ENCODE data around the gene SFXN5.
"Not testable (repeated sequence)": the region's sequence is repeated elsewhere in the genome, so short reads cannot be mapped to it uniquely, and the experiment has no call there.

Gene SFXN5, protein sequence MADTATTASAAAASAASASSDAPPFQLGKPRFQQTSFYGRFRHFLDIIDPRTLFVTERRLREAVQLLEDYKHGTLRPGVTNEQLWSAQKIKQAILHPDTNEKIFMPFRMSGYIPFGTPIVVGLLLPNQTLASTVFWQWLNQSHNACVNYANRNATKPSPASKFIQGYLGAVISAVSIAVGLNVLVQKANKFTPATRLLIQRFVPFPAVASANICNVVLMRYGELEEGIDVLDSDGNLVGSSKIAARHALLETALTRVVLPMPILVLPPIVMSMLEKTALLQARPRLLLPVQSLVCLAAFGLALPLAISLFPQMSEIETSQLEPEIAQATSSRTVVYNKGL

DNA sequence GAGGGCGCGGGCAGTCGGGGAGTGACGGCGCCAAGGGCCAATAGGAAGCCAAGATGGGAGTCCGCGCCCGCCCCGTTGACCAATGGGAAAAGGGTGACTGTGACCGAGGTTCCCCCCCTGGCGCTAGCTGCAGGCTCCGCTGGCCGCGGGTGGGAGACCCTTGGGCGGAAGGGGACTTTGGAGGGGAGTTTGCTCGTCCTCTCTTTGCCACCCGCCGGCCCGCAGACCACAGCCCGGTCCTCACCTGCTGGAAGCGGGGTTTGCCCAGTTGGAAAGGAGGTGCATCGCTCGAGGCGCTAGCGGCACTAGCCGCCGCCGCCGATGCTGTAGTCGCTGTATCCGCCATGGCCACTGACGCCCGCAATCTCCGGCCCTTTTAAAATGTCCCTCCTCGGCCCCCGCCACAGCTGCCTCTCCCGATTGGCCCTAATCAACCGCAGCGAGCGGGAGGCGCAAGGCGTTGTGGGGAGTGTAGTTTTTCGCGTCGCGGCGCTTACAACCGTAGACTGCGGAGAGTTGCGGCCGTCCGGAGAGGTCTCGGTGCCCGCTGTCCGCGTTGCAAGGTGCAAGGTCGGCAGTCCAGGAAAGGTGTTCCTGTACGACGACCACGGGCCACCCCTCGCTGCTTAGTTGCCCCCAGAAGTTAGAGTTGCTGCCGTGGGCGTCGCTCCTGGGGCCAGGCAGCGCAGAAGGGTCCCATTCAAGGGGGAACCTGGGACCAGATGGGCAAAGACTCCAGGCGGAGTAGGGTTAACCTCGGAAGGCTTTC, at the start of gene SFXN5:
TSS of gene SFXN5 (minus strand) at position 353 of the 769 bp plus-strand sequence. CDS start at position 346, 7 bp downstream.
- peak; percentile 95 for DNase-seq

GRCh38 chr2:73119611-73120239, 48.2 kb upstream of the SFXN5 start:
- DNase-seq: not testable (repeated sequence)

GRCh38 chr2:73117441-73117840, 45.9 kb upstream of the SFXN5 start:
- no peak for DNase-seq

DNA sequence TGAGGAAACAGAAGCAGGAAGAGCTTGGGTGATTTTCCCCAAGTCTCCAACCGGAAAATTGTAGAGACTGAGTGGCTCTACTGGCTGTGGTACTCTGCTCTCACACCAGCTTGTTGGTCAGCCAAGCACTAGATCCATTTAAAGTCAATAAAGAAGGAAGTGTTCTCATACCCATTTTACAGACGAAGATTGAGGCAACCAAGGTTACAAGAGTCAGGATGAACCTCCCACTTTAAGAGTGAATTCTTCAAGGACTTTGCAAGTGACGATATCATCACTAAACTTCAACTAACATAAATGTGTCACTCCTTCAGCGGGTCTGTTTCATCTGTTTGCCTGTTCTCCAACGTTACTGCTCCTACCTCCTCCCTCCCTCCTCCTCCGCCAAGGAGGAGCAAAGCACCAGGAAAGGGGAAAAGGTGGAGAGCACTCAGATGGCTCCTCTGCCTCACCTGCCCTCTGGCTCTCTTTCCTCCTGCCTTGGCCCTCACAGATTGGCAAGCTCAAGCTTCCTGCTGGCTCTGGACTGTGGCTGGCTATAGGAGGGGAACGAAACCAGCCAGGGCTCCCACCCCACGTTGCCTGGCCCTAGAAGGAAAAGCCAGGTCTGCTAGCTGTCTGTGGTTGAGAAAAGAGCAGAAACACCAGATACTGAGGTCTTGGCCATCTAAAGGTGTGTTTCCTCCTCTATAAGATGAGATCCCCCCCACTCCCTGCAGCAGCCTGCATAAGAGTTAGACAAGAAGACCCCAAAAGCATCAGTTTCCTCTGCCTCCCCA, 44.9 kb upstream of the SFXN5 start:
- no peak for DNase-seq

DNA sequence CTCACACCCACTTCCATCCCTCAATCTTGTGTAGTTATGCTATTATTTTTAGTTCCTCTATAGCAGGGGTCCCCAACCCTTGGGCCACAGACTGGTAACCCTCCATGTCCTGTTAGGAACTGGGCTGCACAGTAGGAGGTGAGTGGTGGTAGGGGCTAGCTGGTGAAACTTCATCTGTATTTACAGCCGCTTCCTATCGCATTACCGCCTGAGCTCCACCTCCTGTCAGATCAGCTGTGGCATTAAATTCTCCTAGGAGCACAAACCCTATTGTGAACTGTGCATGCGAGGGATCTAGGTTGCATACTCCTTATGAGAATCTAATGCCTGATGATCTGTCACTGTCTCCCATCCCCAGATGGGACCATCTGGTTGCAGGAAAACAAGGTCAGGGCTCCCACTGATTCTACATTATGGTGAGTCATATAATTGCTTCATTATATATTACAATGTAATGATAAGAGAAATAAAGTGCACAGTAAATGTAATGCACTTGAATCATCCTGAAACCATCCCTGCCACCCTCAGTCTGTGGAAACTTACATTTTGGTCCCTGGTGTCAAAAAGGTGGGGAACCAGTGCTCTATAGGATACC, 42.9 kb upstream of the SFXN5 start:
- no peak for DNase-seq

DNA sequence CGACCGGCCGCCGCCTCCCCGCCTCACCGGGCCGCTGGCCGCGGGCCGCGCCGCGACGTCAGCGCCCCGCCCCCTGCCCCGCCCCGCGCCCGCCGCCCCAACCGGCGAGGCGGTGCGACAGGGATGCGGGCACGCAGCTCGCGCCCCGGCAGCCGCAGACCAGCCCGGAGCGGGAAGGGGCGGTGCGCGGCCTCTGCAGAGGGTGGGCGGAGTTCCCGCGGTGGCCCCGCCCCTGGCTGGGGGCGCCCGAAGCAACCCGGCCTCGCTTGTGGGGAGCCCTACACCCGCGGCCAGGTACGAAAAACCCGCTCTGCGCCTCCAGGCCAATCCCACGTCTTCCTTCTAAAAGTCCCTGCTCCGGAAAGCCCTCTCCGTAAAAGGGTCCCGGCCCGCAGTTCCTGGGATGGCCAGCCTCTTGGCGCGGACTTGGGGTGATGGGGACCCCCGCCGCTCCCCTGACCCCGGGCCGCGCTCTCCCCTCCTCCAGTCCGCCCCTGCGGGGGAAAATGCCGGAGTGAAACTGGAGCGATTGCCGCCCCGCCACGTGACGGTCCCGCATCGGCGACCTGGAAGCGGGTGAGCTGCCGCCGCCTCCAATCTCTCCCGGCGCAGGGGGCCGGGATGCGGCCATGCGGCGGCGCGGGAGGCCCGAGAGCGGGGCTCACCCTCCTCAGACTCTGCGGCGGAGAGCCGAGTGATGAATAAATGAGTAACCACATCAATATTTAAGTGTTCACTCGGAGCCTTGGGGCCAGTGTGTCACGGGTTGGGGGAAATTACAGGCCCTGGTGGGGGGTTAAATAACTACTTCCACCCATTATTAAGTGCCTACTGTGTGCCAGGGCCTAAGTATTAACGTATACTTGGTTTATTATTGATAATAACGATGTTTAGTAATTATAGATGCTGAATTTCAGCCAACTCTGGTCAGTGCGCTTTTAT, 41.7 kb upstream of the SFXN5 start, which contains the start of gene RAB11FIP5:
TSS of gene RAB11FIP5 (minus strand) at position 36 of the 942 bp plus-strand sequence. CDS start 171 bp downstream, outside the sequence.
- DNase-seq: peak; percentile 88

GRCh38 chr2:73112026-73112912, 40.8 kb upstream of the SFXN5 start:
- DNase-seq: peak; percentile 27

DNA sequence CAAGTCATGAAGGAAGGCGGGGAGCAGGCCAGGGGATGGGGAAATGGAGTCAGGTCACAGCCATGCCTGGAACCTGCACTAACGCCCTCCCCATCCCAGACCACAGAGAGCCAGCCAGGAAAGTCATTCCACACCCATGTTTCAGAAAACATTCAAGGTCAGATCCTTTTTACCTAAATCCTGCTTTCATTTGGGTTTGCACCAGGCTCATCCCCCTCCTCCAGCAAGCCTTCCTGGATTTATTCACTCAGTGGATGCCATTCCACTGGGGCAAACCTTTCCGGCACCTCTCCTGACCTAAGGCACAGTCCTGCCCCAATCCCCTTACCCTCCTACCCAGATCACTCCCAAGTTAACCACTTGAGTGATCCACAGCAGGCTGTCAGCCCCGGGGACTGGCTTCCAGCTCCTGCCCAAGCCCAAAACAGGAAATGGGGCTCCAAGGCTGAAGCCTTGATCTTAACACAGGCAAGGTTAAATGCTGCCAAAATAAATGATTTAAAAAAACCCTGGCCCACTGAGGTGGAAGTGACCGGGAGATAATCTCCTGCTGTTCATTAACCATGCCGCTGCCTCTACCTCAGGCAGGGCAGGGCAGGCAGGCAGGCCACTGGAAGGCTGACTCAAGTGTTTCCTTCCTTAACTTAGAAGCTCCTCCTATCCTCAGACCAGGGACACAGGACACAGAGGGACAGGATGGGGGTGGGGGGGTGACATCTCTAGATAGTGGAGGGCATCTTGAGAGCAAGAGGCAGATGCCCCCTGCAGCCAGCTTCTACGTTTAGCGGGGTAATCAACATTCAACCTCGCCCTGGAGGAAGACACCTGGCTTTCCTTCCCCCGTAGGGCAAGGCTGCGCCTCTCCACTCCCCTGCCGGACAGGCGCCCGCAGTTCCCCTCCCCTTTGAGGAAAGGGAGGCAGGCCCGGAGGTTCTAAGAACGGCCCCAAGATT, 39.8 kb upstream of the SFXN5 start:
- DNase-seq: no peak

DNA sequence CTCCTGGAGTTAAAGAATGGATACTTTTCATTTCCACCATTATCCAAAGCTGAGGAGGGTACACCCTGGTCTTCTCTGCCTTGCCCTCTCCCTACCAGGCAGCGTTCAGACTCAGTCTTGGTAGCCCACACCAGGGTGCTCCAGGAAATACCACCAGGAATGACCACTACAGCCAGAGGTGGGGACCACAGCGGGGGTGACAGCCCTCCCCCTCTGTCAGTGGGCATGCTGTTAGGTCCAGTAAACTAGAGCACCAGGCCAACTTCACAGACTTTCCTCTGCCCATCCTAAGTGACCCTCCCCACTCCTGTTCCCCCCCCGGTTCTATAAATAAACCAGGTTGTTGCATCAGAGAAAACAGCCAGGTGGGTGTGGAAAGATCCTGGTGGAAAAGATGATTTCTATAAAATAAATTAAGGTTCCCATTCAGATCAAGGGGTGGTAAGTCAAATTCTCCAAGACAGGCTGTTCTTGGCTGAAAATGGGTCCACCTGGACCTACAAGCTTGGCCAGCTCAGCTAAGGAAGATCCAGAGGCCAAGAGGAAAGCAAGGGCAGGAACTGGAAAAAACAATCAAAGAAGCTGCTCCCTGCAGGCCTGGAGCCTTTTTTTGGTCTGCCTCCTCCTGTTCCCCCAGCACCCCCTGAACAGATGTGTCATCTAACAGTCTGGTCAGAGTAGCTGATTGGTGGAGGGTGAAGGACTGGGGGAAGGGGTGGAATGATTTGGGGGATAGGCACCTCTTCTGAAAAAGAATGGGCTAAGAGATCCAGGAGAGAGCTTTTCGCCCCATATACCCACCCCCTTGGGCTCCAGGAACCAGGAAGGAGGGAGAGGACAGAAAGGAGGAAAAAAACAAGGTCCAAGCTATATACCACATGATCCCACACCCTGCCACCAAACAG, 38.9 kb upstream of the SFXN5 start:
- no peak for DNase-seq

DNA sequence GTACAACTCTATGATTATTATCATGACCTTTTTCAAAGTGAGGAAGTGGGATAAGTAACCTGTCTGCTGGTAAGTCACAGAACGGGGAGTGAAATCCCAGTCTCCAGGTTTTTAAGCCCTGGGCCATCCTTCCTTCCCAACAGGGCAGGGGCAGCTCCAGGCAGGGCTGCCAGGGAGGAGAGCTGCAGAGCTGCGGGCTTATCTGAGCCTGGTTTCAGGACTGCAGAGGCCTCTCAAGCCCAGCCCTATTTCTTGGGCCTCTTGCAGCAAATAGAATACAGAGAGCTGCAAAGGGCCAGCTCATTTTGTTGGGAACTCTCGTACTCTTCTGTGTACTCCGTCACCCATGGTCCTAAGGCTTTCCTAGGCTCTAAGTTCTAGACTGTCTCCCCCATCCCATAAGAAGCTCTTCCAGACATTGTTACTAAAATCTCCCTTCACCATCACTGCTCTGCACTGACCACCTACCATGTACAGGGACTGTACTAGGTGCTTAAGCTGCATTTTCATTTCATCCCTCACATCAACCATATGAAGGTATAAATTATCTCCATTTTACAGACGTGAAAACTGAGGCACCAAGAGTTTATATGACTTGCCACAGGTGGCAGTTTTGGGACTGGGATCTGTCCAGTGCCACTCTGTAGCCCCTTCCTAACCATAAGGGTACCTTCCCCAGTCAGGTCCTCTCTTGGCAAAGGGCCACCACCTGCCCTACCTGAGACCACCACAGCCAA, 38.1 kb upstream of the SFXN5 start:
- DNase-seq: no peak

GRCh38 chr2:73107211-73107926, 35.9 kb upstream of the SFXN5 start:
- peak; percentile 18 for DNase-seq

DNA sequence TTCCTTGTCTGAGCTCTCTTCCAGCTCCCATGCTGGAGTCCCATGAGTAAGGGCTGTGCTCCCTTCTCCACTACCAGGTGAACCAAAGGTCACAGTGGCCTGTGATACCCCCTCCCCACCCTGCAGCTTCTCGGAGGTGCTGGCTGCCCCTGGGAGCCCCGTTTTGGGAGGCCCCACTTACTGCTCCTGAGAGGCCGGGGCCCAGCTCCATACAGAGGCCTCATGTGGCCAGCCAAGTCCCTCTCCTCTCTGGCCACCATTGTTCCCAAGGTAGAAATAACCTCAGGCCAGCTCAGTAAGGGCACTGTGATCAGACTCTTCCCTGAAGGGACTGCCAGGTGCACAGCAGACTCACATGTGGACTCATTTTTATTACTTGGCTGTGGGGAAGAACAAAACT, 35.3 kb upstream of the SFXN5 start:
- DNase-seq: no peak

- DNase-seq: no peak
Measured at GRCh38 chr2:73105511-73105971, 34.0 kb upstream of the SFXN5 start.

DNA sequence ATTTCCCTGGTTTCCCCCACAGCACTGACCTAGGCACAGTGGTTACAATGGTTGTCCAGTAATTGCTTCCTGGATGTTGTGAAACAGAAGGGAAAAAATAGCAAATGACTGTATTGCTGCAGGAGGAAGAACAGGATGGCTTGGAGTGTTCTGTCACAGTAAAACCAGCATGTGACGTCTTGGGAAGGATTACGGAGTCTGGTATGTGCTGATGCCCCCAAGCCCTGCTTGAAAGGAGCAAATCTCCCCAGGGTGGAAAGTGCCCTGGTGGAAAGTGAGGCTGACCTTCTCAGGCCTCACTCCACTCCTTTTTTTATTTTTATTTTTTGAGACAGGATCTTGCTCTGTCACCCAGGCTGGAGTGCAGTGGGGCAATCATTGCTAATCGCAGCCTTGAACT, 33.4 kb upstream of the SFXN5 start:
- DNase-seq: no peak

DNA sequence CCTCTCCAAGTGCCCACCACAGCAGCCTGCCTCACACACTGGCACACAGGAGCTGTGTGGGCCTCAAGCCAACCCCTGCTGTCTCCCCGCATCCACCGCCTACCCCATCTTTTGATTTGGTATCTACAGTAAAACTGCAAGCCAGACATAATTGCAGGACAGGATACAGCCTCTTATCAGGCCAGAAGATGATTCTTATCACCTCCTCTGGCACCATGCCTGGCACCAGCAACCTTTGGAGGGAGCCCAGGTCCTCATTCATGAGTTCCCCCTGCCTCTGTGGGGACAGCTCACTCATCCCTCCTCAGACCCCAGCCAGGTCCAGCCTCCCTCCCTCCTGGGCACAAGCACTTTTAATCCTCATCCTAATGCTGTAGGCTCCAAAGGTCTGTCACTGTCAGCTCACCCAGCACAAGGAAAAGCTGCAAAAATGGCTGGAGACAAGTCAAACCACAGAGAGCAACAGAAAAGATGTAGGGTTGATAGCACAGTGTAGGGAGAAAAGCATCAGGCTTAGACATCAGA, 31.6 kb upstream of the SFXN5 start:
- no peak for DNase-seq
